ENCODE measurements around the gene VASN.
"Not testable (repeated sequence)": the region's sequence is repeated elsewhere in the genome, so short reads cannot be mapped to it uniquely, and the experiment has no call there.

Gene VASN

GRCh38 chr16:4337540-4338088 lies 34.0 kb upstream of the VASN start:
- DNase-seq, result no peak

DNA sequence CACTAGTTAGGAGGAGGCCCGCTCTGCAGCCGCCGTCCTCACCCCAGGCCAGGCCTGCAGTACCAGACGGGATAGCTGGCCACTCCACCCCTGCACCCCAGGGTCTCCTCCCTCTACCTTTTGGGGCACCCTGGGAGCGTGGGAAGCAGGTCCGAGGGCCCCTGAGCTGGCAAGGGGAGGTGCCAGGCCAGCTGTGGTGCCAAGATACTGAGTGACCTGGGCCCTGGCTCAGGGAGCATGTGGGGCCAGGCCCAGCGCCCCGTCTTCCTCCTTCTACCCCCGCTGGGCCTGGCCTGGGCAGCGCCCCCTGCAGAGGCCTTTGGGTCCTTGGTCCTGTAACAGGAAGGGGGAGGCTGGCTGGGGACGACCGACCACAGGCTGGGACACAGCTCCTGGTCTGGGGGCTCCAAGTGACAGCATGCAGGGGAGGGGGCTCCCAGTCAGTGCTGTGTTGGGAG lies 33.5 kb upstream of the VASN start:
- DNase-seq, result no peak

- DNase-seq, result no peak
Measured at GRCh38 chr16:4338712-4339299, 32.8 kb upstream of the VASN start.

DNA sequence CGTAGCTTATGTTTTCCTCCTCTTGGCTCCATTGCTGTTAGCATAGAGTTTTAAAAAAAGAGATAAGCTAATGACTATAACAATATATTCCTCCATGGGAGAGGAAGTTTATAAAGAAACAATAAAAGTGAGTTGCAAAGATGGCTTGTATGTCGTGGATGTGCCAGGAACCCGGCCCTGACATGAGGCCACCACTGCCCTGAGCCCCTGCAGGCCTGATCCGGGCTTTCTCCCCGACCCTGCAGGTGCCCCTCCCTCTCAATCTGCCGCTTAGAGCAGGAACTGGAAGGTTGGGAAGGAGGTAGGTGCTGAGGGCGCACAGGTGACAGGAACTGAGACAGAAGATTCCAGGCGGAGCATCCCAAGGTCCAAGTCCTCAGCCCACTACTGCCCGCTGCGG lies 32.2 kb upstream of the VASN start:
- no peak for DNase-seq

GRCh38 chr16:4339909-4340308 lies 31.7 kb upstream of the VASN start:
- DNase-seq, result no peak

- no peak for DNase-seq
Measured at GRCh38 chr16:4340443-4340842, 31.2 kb upstream of the VASN start.

GRCh38 chr16:4341250-4341649 lies 30.4 kb upstream of the VASN start:
- no peak for DNase-seq

- DNase-seq, result no peak
Measured at GRCh38 chr16:4342866-4343744, 28.5 kb upstream of the VASN start.

GRCh38 chr16:4344300-4344982 lies 27.2 kb upstream of the VASN start:
- not testable (repeated sequence) for DNase-seq

DNA sequence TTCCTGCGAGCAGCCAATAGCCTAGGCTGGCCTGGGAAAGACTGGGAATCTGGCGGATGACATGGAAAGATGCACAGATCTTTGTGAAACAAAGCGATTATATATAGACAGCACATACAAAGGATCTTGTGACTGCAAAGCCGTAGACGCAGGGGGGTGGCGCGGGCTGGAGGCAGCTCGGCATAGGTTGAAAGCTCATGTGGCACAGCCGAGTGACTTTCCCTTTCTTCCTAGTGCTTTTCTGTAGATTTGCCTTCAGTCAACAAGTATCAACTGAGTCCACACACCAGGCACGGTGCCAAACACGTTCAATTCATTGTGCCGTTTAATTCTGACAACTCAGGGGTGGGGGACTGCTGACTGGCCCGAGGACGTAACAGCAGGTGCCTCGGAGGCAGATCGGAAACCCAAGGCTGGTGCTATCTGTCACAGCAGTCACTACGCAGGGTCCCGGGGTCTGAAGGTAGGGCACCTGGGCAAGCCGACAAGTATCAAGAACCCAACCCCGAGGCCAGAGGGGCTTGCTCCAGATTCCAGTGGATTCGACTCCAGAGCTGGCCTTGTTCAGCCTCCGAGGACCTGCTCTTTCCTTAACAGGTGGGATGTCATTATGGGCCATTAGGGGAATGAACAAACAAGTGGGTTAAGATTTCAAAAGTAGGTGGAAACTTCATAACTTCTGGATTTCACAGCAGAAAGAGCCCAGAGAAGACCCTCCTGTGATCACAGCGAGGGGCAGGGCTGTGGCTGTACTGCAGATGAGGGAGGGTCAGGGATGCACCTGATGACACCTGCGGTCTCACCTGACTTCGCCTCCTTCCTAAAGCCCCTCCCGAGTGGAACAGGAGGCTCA lies 26.4 kb upstream of the VASN start:
- no peak for DNase-seq

DNA sequence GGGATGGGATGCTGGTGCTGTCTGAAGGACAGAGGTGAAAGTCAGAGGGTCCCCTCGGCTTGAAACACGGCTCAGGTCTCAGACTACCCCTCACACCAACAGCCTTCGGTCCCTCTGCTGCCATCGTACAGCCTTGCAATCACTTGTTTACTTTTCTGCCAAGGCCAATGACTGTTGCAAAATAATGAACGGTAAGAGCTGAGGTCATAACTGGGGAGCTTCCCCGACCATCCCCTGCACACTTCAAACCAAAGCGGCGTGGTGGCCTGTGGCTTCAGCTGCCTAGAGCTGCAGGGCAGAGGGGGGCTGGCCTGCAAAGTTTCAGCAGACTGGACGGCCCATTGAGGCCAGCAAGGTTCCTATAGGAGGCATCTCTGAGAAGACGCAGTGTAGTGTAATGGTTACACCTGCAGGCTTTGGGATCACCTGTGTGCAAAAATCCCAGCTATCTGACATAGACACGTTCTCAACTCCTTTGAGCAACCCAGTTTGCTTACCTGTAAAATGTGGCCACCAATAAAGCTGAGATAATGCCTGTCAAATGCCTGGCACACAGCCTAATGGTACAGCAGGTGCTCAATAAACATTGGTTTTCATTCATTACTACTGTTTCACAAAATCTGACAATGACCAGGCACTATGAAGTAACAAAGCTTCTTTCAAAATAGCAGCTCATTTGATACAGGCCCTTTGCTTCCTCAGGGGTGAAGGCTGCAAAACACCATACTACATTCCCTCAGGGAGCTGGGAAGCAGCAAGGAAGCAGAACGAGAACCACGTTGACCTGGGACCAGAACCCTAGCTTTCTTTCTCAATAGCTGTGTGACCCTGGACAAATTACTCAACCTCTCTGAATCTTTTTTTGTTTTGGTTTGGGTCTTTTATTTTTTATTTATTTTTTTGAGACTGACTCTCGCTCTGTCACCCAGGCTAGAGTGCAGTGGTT lies 25.5 kb upstream of the VASN start:
- DNase-seq, result no peak

- DNase-seq, result no peak
Measured at GRCh38 chr16:4347010-4347409, 24.6 kb upstream of the VASN start.

DNA sequence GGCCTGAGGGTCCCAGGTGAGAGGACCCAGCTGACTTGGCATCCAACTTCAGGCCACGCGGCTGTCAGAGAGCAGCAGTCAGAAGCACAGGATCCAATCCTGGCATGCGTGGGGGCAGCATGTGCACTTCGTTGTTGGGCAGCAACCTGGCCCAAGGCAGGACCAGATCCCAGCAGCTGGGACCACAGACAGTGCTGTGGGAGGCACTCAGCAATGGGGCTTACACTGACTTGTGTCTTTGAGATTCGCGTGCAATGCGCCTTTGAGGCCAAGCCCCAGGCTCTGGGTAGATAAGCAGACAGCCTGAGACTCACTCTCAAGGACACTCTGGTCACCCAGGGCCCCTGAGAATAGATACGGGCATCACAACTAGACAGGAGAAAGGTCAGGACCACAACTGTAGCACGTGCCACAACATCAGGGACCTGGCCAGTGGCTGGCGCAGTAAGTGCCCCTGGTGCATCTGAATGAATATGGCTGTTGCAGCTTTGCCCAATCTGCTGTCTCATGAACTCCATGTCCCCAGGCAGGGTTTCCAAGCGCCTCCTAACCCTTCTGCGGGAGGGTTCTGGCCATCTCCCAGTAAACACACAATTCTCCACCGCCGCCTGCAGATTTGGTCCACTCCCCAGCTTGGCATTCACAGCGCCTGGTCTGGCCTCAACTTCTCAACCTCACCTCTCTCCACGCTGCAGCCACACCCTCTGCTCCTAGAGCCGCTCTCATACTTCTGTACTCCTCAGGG lies 23.7 kb upstream of the VASN start:
- DNase-seq, result no peak

DNA sequence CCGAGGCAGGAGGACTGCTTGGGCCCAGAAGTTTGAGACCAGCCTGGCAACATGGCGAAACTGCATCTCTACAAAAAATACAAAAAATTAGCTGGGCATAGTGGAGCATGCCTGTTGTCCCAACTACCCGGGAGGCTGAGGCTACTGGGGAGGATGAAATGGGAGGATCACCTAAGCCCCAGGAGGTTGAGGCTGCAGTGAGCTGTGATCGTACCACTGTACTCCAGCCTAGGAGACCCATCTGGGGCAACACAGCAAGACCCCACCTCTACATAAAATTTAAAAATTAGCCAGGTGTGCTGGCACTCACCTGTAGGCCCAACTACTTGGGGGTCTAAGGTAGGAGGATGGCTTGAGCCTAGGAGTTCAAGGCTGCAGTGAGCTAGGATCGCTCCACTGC lies 22.3 kb upstream of the VASN start:
- no peak for DNase-seq

GRCh38 chr16:4350365-4350786 lies 21.3 kb upstream of the VASN start:
- no peak for DNase-seq

GRCh38 chr16:4350787-4351659 lies 20.6 kb upstream of the VASN start, which contains the start of gene PAM16:
Gene PAM16, minus strand, starts transcription at chr16:4351321. Its CDS starts 87 bp downstream, at chr16:4351234.
- DNase-seq, result peak; percentile 99

DNA sequence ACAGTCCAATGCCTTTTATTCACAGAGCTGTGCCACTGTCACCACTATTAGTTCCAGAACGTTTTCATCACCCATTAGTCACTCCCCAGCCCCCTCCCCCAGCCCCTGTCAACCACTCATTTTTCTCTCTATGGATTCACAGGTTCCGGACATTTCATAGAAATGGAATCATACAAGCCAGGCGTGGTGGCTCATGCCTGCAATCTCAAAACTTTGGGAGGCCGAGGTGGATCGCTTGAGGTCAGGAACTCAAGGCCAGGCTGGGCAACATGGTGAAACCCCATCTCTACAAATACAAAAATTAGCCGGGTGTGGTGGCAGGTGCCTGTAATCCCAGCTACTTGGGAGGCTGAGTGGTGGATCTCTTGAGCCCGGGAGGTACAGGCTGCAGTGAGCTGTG lies 19.8 kb upstream of the VASN start:
- no peak for DNase-seq

DNA sequence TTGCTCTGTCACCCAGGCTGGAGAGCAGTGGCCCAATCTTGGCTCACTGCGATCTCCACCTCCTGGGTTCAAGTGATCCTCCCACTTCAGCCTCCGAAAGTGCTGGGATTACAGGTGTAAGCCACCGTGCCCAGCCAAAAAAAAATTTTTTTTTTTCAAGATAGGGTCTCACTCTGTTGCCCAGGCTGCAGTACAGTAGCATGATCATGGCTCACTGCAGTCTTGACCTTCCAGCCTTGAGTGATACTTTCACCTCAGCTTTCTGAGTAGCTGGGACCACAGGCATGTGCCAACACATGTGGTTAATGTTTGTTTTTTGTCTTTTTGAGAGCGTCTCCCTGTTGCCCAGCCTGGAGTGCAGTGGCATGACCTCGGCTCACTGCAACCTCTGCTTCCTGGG lies 18.8 kb upstream of the VASN start:
- DNase-seq, result no peak

DNA sequence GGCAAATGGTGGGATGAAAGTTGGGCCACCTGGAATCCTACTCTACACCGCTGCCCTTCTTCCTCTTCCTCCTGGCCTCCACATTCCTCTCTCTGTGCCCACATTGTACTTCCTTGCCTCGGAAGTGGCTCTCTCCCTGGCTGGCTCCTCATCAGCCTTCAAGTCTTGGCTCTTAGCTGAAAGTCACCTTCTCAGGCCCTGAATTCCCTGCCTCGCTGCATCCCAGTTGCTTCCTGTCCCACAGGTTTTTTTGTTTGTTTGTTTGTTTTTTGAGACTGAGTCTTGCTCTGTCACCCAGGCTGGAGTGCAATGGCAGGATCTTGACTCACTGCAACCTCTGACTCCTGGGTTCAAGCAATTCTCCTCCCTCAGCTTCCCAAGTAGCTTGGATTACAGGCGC lies 18.0 kb upstream of the VASN start:
- no peak for DNase-seq
